Erythroblast (primary cell): ENCODE measurements around the gene JAM3.

Experiments used
- GATA1 ChIP-seq: IDR thresholded peaks from 2 replicates; pipeline ENCODE4 v1.6.1; 2011; ENCODE audit warnings: low read depth, mild to moderate bottlenecking, control low read depth, low read length, moderate library complexity
- POLR2A ChIP-seq: IDR thresholded peaks from 2 replicates; pipeline ENCODE4 v1.6.1; 2011; ENCODE audit warnings: mild to moderate bottlenecking, low read length

DNA sequence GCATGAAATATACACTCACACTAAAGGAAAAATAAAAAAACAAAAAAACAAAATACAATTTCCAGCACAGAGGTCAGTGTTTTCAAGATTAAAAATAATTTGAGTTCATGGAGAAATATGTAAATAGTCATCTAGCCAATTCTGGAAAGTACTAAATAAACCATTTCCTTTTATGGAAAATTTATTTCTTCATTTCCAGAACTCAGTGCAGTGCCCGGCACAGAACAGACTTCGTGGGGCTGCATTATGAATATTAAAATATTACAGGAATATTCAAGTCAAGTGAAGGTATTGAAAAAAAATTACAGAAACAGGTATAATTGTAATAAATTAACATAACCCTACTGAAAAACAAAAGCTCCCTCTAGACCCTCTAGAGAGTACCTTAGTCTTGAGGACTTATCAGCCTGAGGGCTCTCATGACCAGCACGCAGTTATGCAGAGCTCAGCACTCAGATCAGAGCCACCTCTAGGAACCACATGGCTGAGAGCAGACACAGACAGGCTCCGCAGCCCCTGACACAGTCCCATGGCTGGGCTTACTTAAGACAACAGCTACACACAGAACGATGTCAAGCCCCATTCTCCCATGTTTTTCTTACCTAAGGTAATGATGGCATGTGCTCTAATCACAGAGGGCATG, 109.3 kb downstream of the JAM3 start:
- no peak for TF ChIP-seq POLR2A
- TF ChIP-seq GATA1 = no peak
